BE2C (cell line): Measurements from ENCODE around the gene LYST.

Experiments
- DNase-seq: peaks from one replicate; pipeline ENCODE4 v3.0.0-alpha.2; 2020
- H3K27me3 ChIP-seq: fragments of 250-450 bp; sonication (Bioruptor Pico); 2 replicates; pipeline ENCODE4 v1.5.1; 2020; ENCODE audit warnings: mild to moderate bottlenecking
- H3K36me3 ChIP-seq: fragments of 250-450 bp; sonication (Bioruptor Pico); 2 replicates; pipeline ENCODE4 v1.5.1; 2020; ENCODE audit warnings: mild to moderate bottlenecking
- H3K4me1 ChIP-seq: fragments of 250-450 bp; sonication (Bioruptor Pico); 2 replicates; pipeline ENCODE4 v1.5.1; 2020
- H3K4me3 ChIP-seq: 2 replicates; pipeline ENCODE4 v1.5.1; 2011; ENCODE audit warnings: low read depth, low read length
- H3K9me3 ChIP-seq: fragments of 250-450 bp; sonication (Bioruptor Pico); 2 replicates; pipeline ENCODE4 v1.5.1; 2020
- TF ChIP-seq, protein P1 (sequence below): IDR thresholded peaks from 2 replicates; pipeline ENCODE4 v1.5.1; 2012; ENCODE audit warnings: mild to moderate bottlenecking, low read depth, low read length

Gene LYST

DNA sequence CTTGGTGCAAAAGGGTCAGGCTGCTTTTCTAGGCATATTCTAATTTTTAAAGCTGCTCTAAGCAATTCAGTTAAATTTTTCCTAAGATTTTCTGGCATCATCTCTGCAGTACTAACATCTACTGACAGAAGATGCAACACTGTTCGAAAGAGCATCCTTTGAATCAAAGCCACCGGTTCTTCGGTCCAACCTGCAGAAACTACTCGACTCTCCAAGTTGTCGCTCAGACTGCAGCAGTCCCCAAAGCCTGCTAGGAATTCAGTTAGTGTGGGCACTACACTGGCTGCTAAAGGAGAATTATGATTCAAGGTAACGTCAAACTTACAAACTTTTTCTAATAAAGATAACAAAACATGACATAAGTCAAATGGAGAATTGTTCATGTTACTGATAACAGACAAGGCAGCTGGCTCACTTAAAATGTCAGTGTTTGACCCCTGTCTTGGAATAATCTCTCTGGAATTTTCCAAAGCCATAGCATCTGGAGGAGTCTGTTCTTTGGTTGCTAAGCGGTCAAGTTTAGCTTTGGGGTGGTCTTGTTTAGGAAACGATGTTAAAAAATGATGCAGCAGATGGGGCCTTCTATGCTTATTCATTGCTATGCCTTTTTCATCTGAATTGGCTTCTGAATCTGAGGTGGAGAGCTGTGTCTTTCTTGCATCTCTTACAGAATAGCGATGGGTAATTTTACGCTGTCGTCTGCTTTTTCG lies 56.9 kb downstream of the LYST start:
- H3K4me1 ChIP-seq, result peaks cover 7% of the 10 kb centered on the region
- TF ChIP-seq, protein P1, sequence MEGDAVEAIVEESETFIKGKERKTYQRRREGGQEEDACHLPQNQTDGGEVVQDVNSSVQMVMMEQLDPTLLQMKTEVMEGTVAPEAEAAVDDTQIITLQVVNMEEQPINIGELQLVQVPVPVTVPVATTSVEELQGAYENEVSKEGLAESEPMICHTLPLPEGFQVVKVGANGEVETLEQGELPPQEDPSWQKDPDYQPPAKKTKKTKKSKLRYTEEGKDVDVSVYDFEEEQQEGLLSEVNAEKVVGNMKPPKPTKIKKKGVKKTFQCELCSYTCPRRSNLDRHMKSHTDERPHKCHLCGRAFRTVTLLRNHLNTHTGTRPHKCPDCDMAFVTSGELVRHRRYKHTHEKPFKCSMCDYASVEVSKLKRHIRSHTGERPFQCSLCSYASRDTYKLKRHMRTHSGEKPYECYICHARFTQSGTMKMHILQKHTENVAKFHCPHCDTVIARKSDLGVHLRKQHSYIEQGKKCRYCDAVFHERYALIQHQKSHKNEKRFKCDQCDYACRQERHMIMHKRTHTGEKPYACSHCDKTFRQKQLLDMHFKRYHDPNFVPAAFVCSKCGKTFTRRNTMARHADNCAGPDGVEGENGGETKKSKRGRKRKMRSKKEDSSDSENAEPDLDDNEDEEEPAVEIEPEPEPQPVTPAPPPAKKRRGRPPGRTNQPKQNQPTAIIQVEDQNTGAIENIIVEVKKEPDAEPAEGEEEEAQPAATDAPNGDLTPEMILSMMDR, result no peak

DNA sequence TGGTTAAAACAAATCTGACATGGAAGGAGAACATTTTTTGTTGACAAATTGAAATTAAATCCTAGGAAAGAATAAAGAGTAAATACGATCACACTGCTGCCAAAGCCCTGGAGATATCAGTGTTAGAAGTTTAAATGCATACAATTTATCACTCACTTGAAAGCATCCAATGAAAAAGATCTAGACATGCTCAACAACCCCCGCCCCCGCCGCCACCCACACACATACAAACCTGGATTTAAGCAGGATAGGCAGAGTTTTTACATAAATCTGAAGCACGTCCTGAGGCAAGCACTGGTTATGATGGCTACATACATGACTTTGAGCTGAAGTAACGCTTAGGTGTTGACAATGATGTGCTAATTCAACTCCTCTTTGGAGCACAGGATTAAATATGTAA lies 58.5 kb downstream of the LYST start:
- no peak for DNase-seq
- Histone ChIP-seq H3K27me3 (no peaks in the 10 kb centered on the region), H3K4me1 (peaks cover 7% of the 10 kb centered on the region), H3K4me3 (no peak overlapping the region), H3K9me3 (no peaks in the 10 kb centered on the region), H3K36me3 (no peaks in the 10 kb centered on the region)
- TF ChIP-seq, protein P1, result no peak

More for the DNA sequence above, 56.9 kb downstream of the LYST start:
- H3K9me3 ChIP-seq, result no peaks in the 10 kb centered on the region
- H3K36me3 ChIP-seq, result no peaks in the 10 kb centered on the region
- H3K27me3 ChIP-seq, result no peaks in the 10 kb centered on the region
- H3K4me3 ChIP-seq, result no peak overlapping the region
- no peak for DNase-seq

DNA sequence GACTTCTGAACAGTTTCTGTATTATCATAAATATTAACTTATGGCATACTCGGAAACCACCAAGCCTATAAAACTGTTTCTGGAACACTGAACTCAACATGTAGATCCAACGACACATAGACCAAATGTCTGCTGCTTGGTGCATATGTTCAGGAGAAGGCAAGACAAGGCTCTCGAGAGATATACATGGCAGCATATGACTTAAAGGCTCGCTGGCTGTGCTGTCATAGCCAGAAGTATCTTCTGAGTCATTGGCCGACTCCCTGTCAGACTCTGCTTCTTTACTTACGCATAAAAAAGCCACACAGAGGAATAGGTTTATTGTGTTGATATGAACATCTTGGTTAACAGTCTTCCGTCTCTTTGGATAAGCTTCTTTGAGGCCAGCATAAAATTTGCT lies 60.6 kb downstream of the LYST start:
- no peaks in the 10 kb centered on the region for H3K36me3 ChIP-seq
- H3K27me3 ChIP-seq, result no peaks in the 10 kb centered on the region
- no peak for DNase-seq
- H3K4me1 ChIP-seq, result peaks cover 7% of the 10 kb centered on the region
- H3K4me3 ChIP-seq, result no peak overlapping the region
- H3K9me3 ChIP-seq, result no peaks in the 10 kb centered on the region
- TF ChIP-seq, protein P1, result no peak

DNA sequence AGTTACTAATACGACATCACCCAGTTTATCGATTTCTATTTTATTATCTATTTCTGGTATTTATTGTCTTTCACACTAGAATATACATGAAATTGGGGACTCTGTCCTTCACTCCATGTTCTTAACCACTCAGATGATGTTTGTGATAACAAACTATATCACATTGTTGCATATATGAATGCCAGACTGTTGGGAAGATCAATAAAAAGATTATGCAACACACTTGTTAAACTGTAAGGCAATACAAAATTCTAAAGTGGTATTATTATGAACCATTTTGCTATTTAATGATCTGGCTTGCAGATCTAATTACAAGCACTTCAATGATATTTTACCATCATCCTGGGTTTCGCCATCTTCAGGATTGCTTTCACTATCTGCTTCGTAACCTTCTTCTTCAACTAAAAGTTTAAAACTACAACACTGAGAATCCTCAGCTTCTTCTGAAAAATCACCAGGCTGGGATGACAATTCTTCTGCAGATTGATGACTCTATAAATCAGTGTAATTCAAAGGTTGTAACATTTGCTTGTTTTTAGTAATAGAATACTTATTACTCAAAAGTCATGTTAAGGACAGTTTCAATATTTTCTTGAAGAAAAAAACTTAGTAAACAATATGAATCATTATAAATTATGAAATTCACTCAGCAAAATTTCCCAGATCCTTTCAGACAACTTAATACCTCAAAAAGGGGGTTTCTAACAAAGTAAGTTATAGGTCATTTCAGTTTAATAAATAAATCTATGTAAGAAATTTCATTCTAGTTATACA lies 63.9 kb downstream of the LYST start:
- Histone ChIP-seq H3K4me3 (no peak overlapping the region), H3K4me1 (no peaks in the 10 kb centered on the region), H3K27me3 (no peaks in the 10 kb centered on the region), H3K36me3 (no peaks in the 10 kb centered on the region), H3K9me3 (no peaks in the 10 kb centered on the region)
- DNase-seq, result no peak
- TF ChIP-seq, protein P1, result no peak

DNA sequence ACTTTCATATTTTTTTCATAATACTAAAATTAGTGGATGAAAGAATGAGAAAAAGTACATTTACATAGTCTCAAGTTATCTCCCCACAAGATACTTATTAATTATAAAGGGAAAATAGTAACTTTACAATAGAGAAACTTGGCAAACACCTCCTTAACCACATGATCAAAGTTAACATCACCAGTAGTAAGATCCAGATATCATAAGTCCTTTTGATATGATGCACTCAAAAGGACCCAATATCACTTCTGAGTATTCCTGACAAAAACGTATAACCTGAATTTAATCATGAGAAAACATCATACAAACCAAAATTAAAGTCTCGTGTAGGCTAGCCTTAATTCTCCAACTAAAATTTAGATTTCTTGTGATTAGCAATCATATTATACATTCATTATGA lies 67.4 kb downstream of the LYST start:
- no peaks in the 10 kb centered on the region for H3K36me3 ChIP-seq
- TF ChIP-seq, protein P1, result no peak
- H3K27me3 ChIP-seq, result no peaks in the 10 kb centered on the region
- H3K4me3 ChIP-seq, result no peak overlapping the region
- H3K4me1 ChIP-seq, result no peaks in the 10 kb centered on the region
- no peak for DNase-seq
- no peaks in the 10 kb centered on the region for H3K9me3 ChIP-seq

DNA sequence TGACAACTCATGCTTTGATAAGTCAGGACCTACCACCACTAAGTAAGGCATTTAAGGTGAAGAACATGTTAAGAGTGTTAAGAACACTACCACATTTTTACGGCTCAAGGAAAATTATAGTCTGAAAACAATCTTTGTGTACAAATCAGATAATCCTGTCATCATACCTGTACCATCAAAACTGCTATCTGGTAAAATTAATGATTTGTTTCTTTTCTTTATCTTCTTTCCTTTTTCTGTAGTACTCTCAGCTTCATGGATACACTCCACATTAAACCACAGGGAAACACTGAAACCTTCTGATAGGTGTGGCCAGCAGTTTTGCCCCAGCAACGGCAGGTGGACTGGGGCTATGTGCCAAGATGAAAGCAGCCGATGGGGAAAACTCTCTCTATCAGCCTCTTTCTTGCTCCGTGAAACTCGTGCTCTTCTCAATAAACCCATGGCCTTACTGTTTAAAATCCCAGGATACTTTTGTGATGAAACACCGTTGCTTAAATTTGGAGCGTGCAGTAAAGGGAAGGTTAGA lies 75.1 kb downstream of the LYST start:
- TF ChIP-seq, protein P1, result no peak

More for the DNA sequence above, 75.1 kb downstream of the LYST start:
- Histone ChIP-seq H3K9me3 (no peaks in the 10 kb centered on the region), H3K36me3 (no peaks in the 10 kb centered on the region), H3K4me3 (no peak overlapping the region), H3K27me3 (no peaks in the 10 kb centered on the region), H3K4me1 (no peaks in the 10 kb centered on the region)
- DNase-seq, result no peak
